HG03521 (cell line): ENCODE measurements around the gene GPN1.
"Not testable (repeated sequence)": the region's sequence is repeated elsewhere in the genome, so short reads cannot be mapped to it uniquely, and the experiment has no call there.

Experiments used
- ATAC-seq: cut with Tn5 transposase; IDR thresholded peaks from one replicate; pipeline ENCODE4 v1.9.1; 2021; ENCODE audit warnings: mild to moderate bottlenecking, moderate library complexity; ENCODE audit not compliant: unreplicated experiment

GPN1 gene

GRCh38 chr2:27626921-27627320, 1.9 kb upstream of the GPN1 start:
- not testable (repeated sequence) for ATAC-seq

GRCh38 chr2:27627963-27628766, 685 bp upstream of the GPN1 start:
- ATAC-seq = peak; percentile 22

GRCh38 chr2:27630257-27630656, 1.4 kb downstream of the GPN1 start:
- not testable (repeated sequence) for ATAC-seq

- no peak for ATAC-seq
These were observed 5.4 kb downstream of the GPN1 start for GRCh38 chr2:27634291-27634690.

GRCh38 chr2:27636766-27637165, 7.9 kb downstream of the GPN1 start:
- no peak for ATAC-seq

GRCh38 chr2:27638037-27638637, 9.3 kb downstream of the GPN1 start:
- no peak for ATAC-seq

GRCh38 chr2:27638709-27639108, 9.9 kb downstream of the GPN1 start:
- no peak for ATAC-seq

- ATAC-seq = no peak
These were observed 11.9 kb downstream of the GPN1 start for GRCh38 chr2:27640722-27641245.

- no peak for ATAC-seq
These were observed 16.3 kb downstream of the GPN1 start for GRCh38 chr2:27645197-27645596.

GRCh38 chr2:27647289-27647688, 18.4 kb downstream of the GPN1 start:
- ATAC-seq = no peak

GRCh38 chr2:27647737-27648136, 18.9 kb downstream of the GPN1 start:
- no peak for ATAC-seq

GRCh38 chr2:27651056-27651455, 22.2 kb downstream of the GPN1 start:
- ATAC-seq = no peak

- ATAC-seq = no peak
These were observed 23.5 kb downstream of the GPN1 start for GRCh38 chr2:27652341-27652740.

- ATAC-seq = no peak
These were observed 23.9 kb downstream of the GPN1 start for GRCh38 chr2:27652790-27653189.

GRCh38 chr2:27653397-27653796, 24.5 kb downstream of the GPN1 start:
- no peak for ATAC-seq

- ATAC-seq = no peak
These were observed 26.5 kb downstream of the GPN1 start for GRCh38 chr2:27655155-27655951.

- no peak for ATAC-seq
These were observed 32.5 kb downstream of the GPN1 start for GRCh38 chr2:27661371-27661770.

- ATAC-seq = peak; percentile 65
These were observed 34.7 kb downstream of the GPN1 start, which contains the start of the genes SLC4A1AP and SUPT7L for GRCh38 chr2:27663285-27664153. Gene SLC4A1AP (plus strand): TSS chr2:27663889. CDS start chr2:27663915, 26 bp downstream. Gene SUPT7L (minus strand): TSS chr2:27663614. CDS start chr2:27662192, 1,422 bp downstream.

GRCh38 chr2:27664154-27664574, 35.3 kb downstream of the GPN1 start:
- ATAC-seq = peak; percentile 32
